ENCODE data around the gene DOCK4. TPM values are rescaled to one million over a fixed set of nuclear protein-coding genes. Genes with fewer than 3 reads are reported as not detected.

Gene DOCK4
- total RNA-seq, 4 donors from 2014 or later = 8.2 to 9.0 (median 8.6) TPM

- no peak overlapping the region for H3K4me3 ChIP-seq (ENCODE audit: low read depth, poor library complexity, severe bottlenecking)
- TF ChIP-seq CTCF (IDR thresholded peaks at IDR 0.05) (no peak), POLR2A (IDR thresholded peaks at IDR 0.05) (no peak)
- no peak for DNase-seq (ENCODE audit: low spot score in 2 of 2)
- intact Hi-C loops (cut with DNase I; ENCODE audit: low total_unique reads) = no loop called here
- WGBS, 2 donors = 85 to 93% methylated on average over 3 of the region's 3 CpGs
These were observed 487.3 kb downstream of the DOCK4 start for GRCh38 chr7:111718886-111719285.

GRCh38 chr7:111711426-111712065, 494.7 kb downstream of the DOCK4 start:
- intact Hi-C loops (cut with DNase I; ENCODE audit: low total_unique reads) = no loop called here
- 73 to 80% methylated on average over 4 of the region's 4 CpGs for WGBS, 2 donors
- H3K4me3 ChIP-seq (ENCODE audit: low read depth, poor library complexity, severe bottlenecking) = no peak overlapping the region
- DNase-seq (ENCODE audit: low spot score in 2 of 2) = no peak
- TF ChIP-seq POLR2A (IDR thresholded peaks at IDR 0.05) (no peak), CTCF (IDR thresholded peaks at IDR 0.05) (no peak)

GRCh38 chr7:111710839-111711380, 495.3 kb downstream of the DOCK4 start:
- H3K4me3 ChIP-seq (ENCODE audit: low read depth, poor library complexity, severe bottlenecking) = no peak overlapping the region
- WGBS, 2 donors = 88 to 93% methylated on average over 1 of the region's 1 CpG
- DNase-seq (ENCODE audit: low spot score in 2 of 2) = no peak
- TF ChIP-seq CTCF (IDR thresholded peaks at IDR 0.05) = no peak
- intact Hi-C loops (cut with DNase I; ENCODE audit: low total_unique reads) = no loop called here

- no peak overlapping the region for H3K4me3 ChIP-seq (ENCODE audit: low read depth, poor library complexity, severe bottlenecking)
- TF ChIP-seq CTCF (IDR thresholded peaks at IDR 0.05) = no peak
- no peak for TF ChIP-seq POLR2A (IDR thresholded peaks at IDR 0.05)
- 64 to 71% methylated on average over 4 of the region's 4 CpGs for WGBS, 2 donors
- intact Hi-C loops (cut with DNase I; ENCODE audit: low total_unique reads) = no loop called here
- no peak for DNase-seq (ENCODE audit: low spot score in 2 of 2)
These were observed 498.1 kb downstream of the DOCK4 start for GRCh38 chr7:111708072-111708471.

- TF ChIP-seq POLR2A (IDR thresholded peaks at IDR 0.05) (no peak), CTCF (IDR thresholded peaks at IDR 0.05) (no peak)
- no peak for DNase-seq (ENCODE audit: low spot score in 2 of 2)
- WGBS, 2 donors = 85 to 86% methylated on average over 2 to 5 of the region's 5 CpGs
- no peak overlapping the region for H3K4me3 ChIP-seq (ENCODE audit: low read depth, poor library complexity, severe bottlenecking)
- intact Hi-C loops (cut with DNase I; ENCODE audit: low total_unique reads) = no loop called here
These were observed 500.4 kb downstream of the DOCK4 start for GRCh38 chr7:111705807-111706206.

- intact Hi-C loops (cut with DNase I; ENCODE audit: low total_unique reads) = no loop called here
- no peak for TF ChIP-seq POLR2A (IDR thresholded peaks at IDR 0.05)
- no peak for TF ChIP-seq CTCF (IDR thresholded peaks at IDR 0.05)
- H3K4me3 ChIP-seq (ENCODE audit: low read depth, poor library complexity, severe bottlenecking) = no peak overlapping the region
- DNase-seq (ENCODE audit: low spot score in 2 of 2) = no peak
- WGBS, 2 donors = 76 to 90% methylated on average over 1 of the region's 1 CpG
These were observed 508.4 kb downstream of the DOCK4 start for GRCh38 chr7:111697771-111698170.
